Endothelial cell of umbilical vein (primary cell): ENCODE results near the gene SWAP70. TPM values are rescaled to one million over a fixed set of nuclear protein-coding genes. Genes with fewer than 3 reads are reported as not detected.

Experiments
- BruUV-seq: library from RNA; stranded (reverse); fragments of 400-500 nt; replicated peaks from 2 replicates; lab custom pipeline; 2021; lab: Mats Ljungman, UMichigan
- CTCF ChIA-PET: fragments of 300-600, 350-600 bp; sonication (Branson Sonifier 250); formaldehyde crosslinking; loops from one replicate; lab custom pipeline; 2021; ENCODE audit warnings: antibody characterized with exemption, inconsistent platforms; lab: Charles Lee
- POLR2A ChIA-PET: fragments of 300-600, 350-600 bp; sonication (Branson Sonifier 250); formaldehyde crosslinking; loops from one replicate; lab custom pipeline; 2021; ENCODE audit warnings: antibody characterized with exemption, inconsistent platforms; lab: Charles Lee
- DNase-seq: peaks from one replicate; pipeline ENCODE4 v3.0.0-alpha.2; 2011; ENCODE audit warnings: low read depth, low spot score
- FAIRE-seq: peaks from 2 replicates; lab custom pipeline; 2011; peaks lifted over from hg19 to GRCh38; lab: Jason Lieb, UNC
- H2AFZ ChIP-seq: 2 replicates; pipeline ENCODE4 v1.6.0; 2012; ENCODE audit warnings: low read depth, low read length, control low read depth, inconsistent platforms
- H3K27ac ChIP-seq: 2 replicates; pipeline ENCODE4 v1.5.1; 2011; ENCODE audit warnings: low read depth, mild to moderate bottlenecking, control low read depth, low read length, moderate library complexity; ENCODE audit not compliant: insufficient read depth
- H3K27me3 ChIP-seq, 2 experiments: 2 replicates each; pipeline versions ENCODE4 v1.6.0 to v1.6.1; 2011; ENCODE audit warnings: low read length in 2 of 2, mixed read lengths in 1 of 2; ENCODE audit not compliant: control insufficient read depth in 2 of 2, insufficient read depth in 2 of 2
- H3K36me3 ChIP-seq, 2 experiments: 2 replicates in 1 of 2; 3 replicates in 1 of 2; pipeline ENCODE4 v1.5.1; 2011; ENCODE audit warnings: low read length in 2 of 2, mild to moderate bottlenecking in 1 of 2, moderate library complexity in 1 of 2; ENCODE audit not compliant: control insufficient read depth in 2 of 2, insufficient read depth in 2 of 2; ENCODE audit errors: extremely low read depth in 1 of 2
- H3K4me1 ChIP-seq: 3 replicates; pipeline ENCODE4 v1.5.1; 2011; ENCODE audit warnings: mild to moderate bottlenecking, low read length; ENCODE audit not compliant: control insufficient read depth, insufficient read depth; ENCODE audit errors: extremely low read depth
- H3K4me2 ChIP-seq: 2 replicates; pipeline ENCODE4 v1.6.1; 2011; ENCODE audit warnings: low read length, control low read depth, mixed read lengths; ENCODE audit not compliant: insufficient read depth
- H3K4me3 ChIP-seq, 3 experiments: fragments of 200-600 bp in 1 of 3; sonication (generic), shearing (Covaris generic) in 1 of 3; replicated peaks in 1 of 3; 2 replicates each; pipeline ENCODE4 v1.5.1; 2011 to 2016; ENCODE audit warnings: control low read depth in 3 of 3, low read length in 3 of 3, mild to moderate bottlenecking in 2 of 3, inconsistent platforms in 1 of 3, low read depth in 1 of 3, moderate library complexity in 1 of 3; ENCODE audit not compliant: insufficient read depth in 1 of 3
- H3K79me2 ChIP-seq: 2 replicates; pipeline ENCODE4 v1.6.0; 2012; ENCODE audit warnings: low read length, inconsistent platforms; ENCODE audit not compliant: control insufficient read depth, insufficient read depth
- H3K9ac ChIP-seq: replicated peaks from 2 replicates; pipeline ENCODE3; 2011; ENCODE audit warnings: low read length, control low read depth; ENCODE audit not compliant: insufficient read depth; ENCODE audit errors: extremely low read depth
- H3K9me1 ChIP-seq: replicated peaks from 3 replicates; pipeline ENCODE4 v1.6.0; 2011; ENCODE audit warnings: mild to moderate bottlenecking, low read length; ENCODE audit not compliant: control insufficient read depth, insufficient read depth; ENCODE audit errors: extremely low read depth
- H3K9me3 ChIP-seq: replicated peaks from 2 replicates; pipeline ENCODE4 v1.5.1; 2012; ENCODE audit warnings: low read length, inconsistent platforms; ENCODE audit not compliant: control insufficient read depth, insufficient read depth
- H4K20me1 ChIP-seq: replicated peaks from 2 replicates; pipeline ENCODE3; 2011; ENCODE audit warnings: mild to moderate bottlenecking, low read length; ENCODE audit not compliant: control insufficient read depth, insufficient read depth; ENCODE audit errors: extremely low read depth
- CTCF ChIP-seq, 2 donors: IDR thresholded peaks; 1 replicate in 1 of 2; 2 replicates in 1 of 2; pipeline ENCODE4 v1.5.1; 2011; ENCODE audit warnings: low read length in 2 of 2, mild to moderate bottlenecking in 2 of 2, moderate library complexity in 2 of 2, control low read depth in 1 of 2, inconsistent platforms in 1 of 2, low read depth in 1 of 2; ENCODE audit not compliant: insufficient read depth in 1 of 2; ENCODE audit errors: extremely low read depth in 1 of 2
- EZH2 ChIP-seq: IDR thresholded peaks from 2 replicates; pipeline ENCODE4 v1.6.1; 2012; ENCODE audit warnings: borderline replicate concordance, low read depth, mild to moderate bottlenecking, moderate library complexity, low read length, inconsistent platforms; ENCODE audit not compliant: severe bottlenecking
- FOS ChIP-seq: IDR thresholded peaks from 2 replicates; pipeline ENCODE4 v1.6.1; 2011; ENCODE audit warnings: mild to moderate bottlenecking, low read length, moderate library complexity, borderline replicate concordance; ENCODE audit not compliant: insufficient read depth
- GATA2 ChIP-seq: IDR thresholded peaks from 2 replicates; pipeline ENCODE4 v1.7.0; 2011; ENCODE audit warnings: low read depth, mild to moderate bottlenecking, moderate library complexity, mixed read lengths, low read length; ENCODE audit not compliant: insufficient read length, insufficient read depth
- JUN ChIP-seq: IDR thresholded peaks from 2 replicates; pipeline ENCODE4 v1.6.1; 2011; ENCODE audit warnings: borderline replicate concordance, low read depth; ENCODE audit not compliant: insufficient read length, insufficient read depth
- MAX ChIP-seq: IDR thresholded peaks from 2 replicates; pipeline ENCODE4 v1.6.1; 2011; ENCODE audit not compliant: insufficient read depth, insufficient read length
- MYC ChIP-seq: IDR thresholded peaks from one replicate; pipeline ENCODE4 v1.6.1; 2011; ENCODE audit warnings: mild to moderate bottlenecking, low read depth, low read length
- POLR2A ChIP-seq: IDR thresholded peaks from 2 replicates; pipeline ENCODE4 v1.6.1; 2012; ENCODE audit warnings: low read depth, mild to moderate bottlenecking, control low read depth, low read length
- POLR2AphosphoS5 ChIP-seq: IDR thresholded peaks from 2 replicates; pipeline ENCODE4 v1.6.1; 2012; ENCODE audit warnings: low read depth, mild to moderate bottlenecking, control low read depth, low read length, moderate library complexity; ENCODE audit not compliant: insufficient read depth
- dilution Hi-C: fragments of 300-500 bp; cut with MboI; formaldehyde crosslinking; loops from one replicate; pipeline ENCODE4 v1.15.0; 2019; ENCODE audit warnings: low sequenced_read_pairs; ENCODE audit not compliant: extremely low pct_ligation_motif_present
- intact Hi-C: fragments of 100-400 bp; cut with micrococcal nuclease; formaldehyde crosslinking; loops from one replicate; pipeline ENCODE4 v1.10.0; 2022
- polyA plus RNA-seq, 4 experiments: library from polyadenylated mRNA; depleted of rRNA in 3 of 4; stranded (reverse) in 3 of 4; unstranded in 1 of 4; fragments of >200 nt; gene quantifications; 2 replicates each; pipeline versions ENCODE4 v1.2.1 to v1.2.3, GENCODE V29; 2011 to 2012; ENCODE audit warnings: missing spikeins in 1 of 4
- total RNA-seq: library from RNA; stranded (reverse); gene quantifications from 2 replicates; pipeline ENCODE4 v1.2.3, GENCODE V29; 2021

The SWAP70 gene
- total and polyA plus RNA-seq, 2 donors (not counting 3 experiments of a cell fraction or from before 2014, with no cell fraction given), result 52.5 to 165 TPM

DNA sequence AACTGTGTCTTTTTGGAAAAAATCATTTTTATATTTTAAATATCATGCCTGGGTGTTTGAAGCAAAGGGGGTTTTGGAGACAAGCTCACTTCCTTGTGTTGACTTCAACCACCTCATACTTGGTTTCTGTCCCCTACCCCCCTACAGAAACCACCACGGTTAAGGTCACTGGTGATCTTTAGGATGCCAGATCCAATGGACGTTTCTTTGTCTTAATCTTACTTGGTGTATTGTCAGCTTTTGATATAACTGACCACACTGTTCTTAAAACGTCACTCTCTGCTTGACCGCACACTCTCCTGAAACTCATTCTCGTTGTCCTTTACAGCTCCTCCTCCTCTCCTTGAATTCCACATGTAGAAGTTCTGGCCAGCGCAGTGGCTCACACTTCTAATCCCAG, 34.8 kb upstream of the SWAP70 start:
- Histone ChIP-seq H3K4me1 (peaks cover 32% of the 10 kb centered on the region), H3K36me3 (no peaks in the 10 kb centered on the region), H3K9ac (no peak overlapping the region), H3K4me3 (no peak overlapping the region), H3K9me3 (no peaks in the 10 kb centered on the region), H3K9me1 (no peaks in the 10 kb centered on the region), H4K20me1 (no peaks in the 10 kb centered on the region), H2AFZ (no peak overlapping the region), H3K4me2 (no peak overlapping the region), H3K79me2 (no peaks in the 10 kb centered on the region), H3K27ac (no peak overlapping the region), H3K27me3 (no peaks in the 10 kb centered on the region)
- no TSS peak for BruUV-seq
- FAIRE-seq (no peak), DNase-seq (no peak)
- intact Hi-C loops, result no loop called here
- dilution Hi-C loops, result no loop called here
- ChIA-PET CTCF (interaction anchor here (1.0 to 1.5 kb wide), 3 partner anchors 13 to 94 kb away, joined by 3 read pairs; no protein-coding TSS in a partner anchor), POLR2A (no interaction called here)
- no peak for TF ChIP-seq GATA2
- no peak for TF ChIP-seq MYC
- TF ChIP-seq EZH2, result no peak
- no peak for TF ChIP-seq POLR2A
- no peak for TF ChIP-seq CTCF (IDR thresholded peaks at IDR 0.05; ENCODE audit: extremely low read depth in 1 of 2, insufficient read depth in 1 of 2, low read depth in 1 of 2, low read length in 2 of 2)
- TF ChIP-seq JUN, result no peak
- TF ChIP-seq MAX, result no peak
- no peak for TF ChIP-seq POLR2AphosphoS5
- no peak for TF ChIP-seq FOS
